CD4-positive, alpha-beta T cell treated with Interleukin-6 for 4 hours (primary cell): ENCODE data around the gene CA11.
"Not testable (repeated sequence)": the region's sequence is repeated elsewhere in the genome, so short reads cannot be mapped to it uniquely, and the experiment has no call there.

Experiments used
- DNase-seq: peaks from one replicate; pipeline ENCODE4 v3.0.0-alpha.2; 2020; ENCODE audit warnings: mixed read lengths

The CA11 gene

GRCh38 chr19:48639483-48640375, 6.3 kb downstream of the CA11 start:
- peak; percentile 45 for DNase-seq

- DNase-seq = no peak
Observed at GRCh38 chr19:48638831-48639381, 7.1 kb downstream of the CA11 start.

- peak; percentile 87 for DNase-seq
Observed at GRCh38 chr19:48637948-48638830, 7.8 kb downstream of the CA11 start.

GRCh38 chr19:48637449-48637947, 8.5 kb downstream of the CA11 start:
- peak; percentile 100 for DNase-seq

GRCh38 chr19:48636859-48637448, 9.0 kb downstream of the CA11 start, which contains the start of gene DBP:
Gene DBP, minus strand, starts transcription at chr19:48637379. Its CDS starts 385 bp downstream, at chr19:48636994.
- DNase-seq = peak; percentile 46

GRCh38 chr19:48635966-48636858, 9.8 kb downstream of the CA11 start:
- DNase-seq = peak; percentile 50

- DNase-seq = peak; percentile 79
Observed at GRCh38 chr19:48635263-48635965, 10.6 kb downstream of the CA11 start.

GRCh38 chr19:48634424-48635262, 11.3 kb downstream of the CA11 start:
- DNase-seq = peak; percentile 95

- DNase-seq = no peak
Observed at GRCh38 chr19:48634036-48634342, 12.0 kb downstream of the CA11 start.

- no peak for DNase-seq
Observed at GRCh38 chr19:48633148-48634035, 12.6 kb downstream of the CA11 start.

- peak; percentile 1 for DNase-seq
Observed at GRCh38 chr19:48632692-48633147, 13.3 kb downstream of the CA11 start.

GRCh38 chr19:48632286-48632685, 13.7 kb downstream of the CA11 start:
- not testable (repeated sequence) for DNase-seq

GRCh38 chr19:48631225-48631624, 14.8 kb downstream of the CA11 start:
- DNase-seq = no peak

GRCh38 chr19:48630296-48631063, 15.5 kb downstream of the CA11 start:
- DNase-seq = no peak

GRCh38 chr19:48629599-48630295, 16.2 kb downstream of the CA11 start:
- no peak for DNase-seq

- no peak for DNase-seq
Observed at GRCh38 chr19:48629297-48629598, 16.7 kb downstream of the CA11 start.

- no peak for DNase-seq
Observed at GRCh38 chr19:48628486-48629296, 17.3 kb downstream of the CA11 start.
